HTERT RPE-1 (cell line): ENCODE measurements around the gene SLC17A2.
"Not testable (repeated sequence)": the region's sequence is repeated elsewhere in the genome, so short reads cannot be mapped to it uniquely, and the experiment has no call there.

Experiments used
- in situ Hi-C: fragments of 300-500 bp; cut with MboI; formaldehyde crosslinking; loops from 4 replicates; pipeline ENCODE4 v1.14.3; 2020; ENCODE audit warnings: low sequenced_read_pairs

The SLC17A2 gene

DNA sequence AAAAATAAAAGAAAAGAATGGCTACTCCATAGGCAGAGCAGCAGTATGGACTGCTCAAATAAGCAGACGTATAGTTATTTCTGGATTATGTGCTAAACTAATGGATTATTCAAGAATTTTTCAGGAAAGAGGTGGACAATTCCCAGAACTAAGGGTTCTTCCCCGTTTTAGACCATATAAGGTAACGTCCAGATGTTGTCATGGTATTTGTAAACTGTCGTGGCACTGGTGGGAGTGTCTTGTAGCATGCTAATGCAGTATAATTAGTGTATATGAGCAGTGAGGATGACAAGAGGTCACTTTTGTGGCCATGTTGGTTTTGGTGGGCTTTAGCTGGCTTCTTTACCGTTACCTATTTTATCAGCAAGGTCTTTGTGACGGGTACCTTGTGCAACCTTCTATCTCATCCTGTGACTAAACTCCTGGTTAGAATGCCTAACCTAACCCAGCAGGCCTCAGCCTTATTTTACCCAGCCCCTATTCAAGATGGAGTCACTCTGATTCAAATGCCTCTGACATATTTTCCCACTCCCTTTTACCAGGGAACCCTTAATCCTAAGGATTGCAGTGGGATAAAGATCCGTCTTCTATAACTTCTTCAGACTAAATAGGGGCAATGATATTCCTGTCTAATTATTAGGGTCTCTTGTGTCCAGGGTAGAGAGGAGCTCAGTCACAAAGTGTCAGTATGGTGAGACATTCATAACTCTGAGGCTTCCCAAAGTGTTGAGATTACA lies 21.0 kb upstream of the SLC17A2 start:
- in situ Hi-C loops: no loop called here

DNA sequence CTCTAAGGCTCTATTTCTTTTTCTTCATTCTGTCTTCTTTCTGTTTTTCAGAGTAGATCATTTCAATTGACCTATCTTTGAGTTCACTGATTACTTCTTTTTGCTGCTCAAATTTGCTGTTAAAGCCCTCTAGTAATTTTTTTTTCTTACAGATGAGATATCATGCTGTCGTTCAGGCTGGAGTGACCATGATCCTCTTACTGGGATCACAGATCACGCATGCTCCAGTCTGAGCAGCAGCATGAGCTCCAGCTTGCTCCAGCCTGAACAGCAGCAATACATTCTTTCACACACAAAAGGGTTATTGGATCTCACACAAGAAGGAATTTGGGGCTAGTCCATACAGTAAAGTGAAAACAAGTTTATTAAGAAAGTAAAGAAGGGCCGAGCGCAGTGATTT lies 19.8 kb upstream of the SLC17A2 start:
- in situ Hi-C loops: no loop called here

GRCh38 chr6:25949695-25950094 lies 19.2 kb upstream of the SLC17A2 start:
- in situ Hi-C loops: no loop called here

- in situ Hi-C loops: not testable (repeated sequence)
Observed at GRCh38 chr6:25947492-25947891, 17.0 kb upstream of the SLC17A2 start.

DNA sequence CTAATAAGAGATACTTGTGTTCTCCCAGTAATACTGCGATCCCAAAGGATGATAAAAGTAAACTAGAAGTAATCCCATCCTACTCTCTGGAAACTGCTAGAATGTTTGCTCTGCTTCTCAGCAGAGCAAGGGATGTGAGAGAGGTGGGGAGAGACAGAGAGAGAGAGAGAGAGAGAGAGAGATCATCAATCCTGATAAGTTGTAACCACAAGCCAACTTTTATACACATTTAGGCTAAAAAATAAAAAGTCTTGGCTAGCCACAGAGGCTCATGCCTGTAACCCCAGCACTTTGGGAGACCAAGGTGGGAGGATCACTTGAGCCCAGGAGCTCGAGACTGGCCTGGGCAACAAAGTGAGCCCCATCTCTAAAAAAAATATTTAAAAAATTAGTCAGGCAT lies 16.1 kb upstream of the SLC17A2 start:
- in situ Hi-C loops: no loop called here

DNA sequence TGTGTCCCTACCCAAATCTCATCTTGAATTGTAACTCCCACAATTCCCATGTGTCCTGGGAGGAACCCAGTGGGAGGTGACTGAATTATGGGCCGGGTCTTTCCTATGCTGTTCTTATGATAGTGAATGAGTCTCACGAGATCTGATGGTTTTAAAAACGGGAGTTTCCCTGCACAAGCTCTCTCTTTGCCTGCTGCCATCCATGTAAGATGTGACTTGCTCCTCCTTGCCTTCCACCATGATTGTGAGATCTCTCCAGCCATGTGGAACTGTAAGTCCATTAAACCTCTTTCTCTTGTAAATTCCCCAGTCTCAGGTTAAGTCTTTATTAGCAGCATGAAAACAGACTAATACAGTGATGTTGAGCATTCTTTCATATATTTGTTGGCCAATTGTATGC lies 15.2 kb upstream of the SLC17A2 start:
- in situ Hi-C loops: not testable (repeated sequence)

DNA sequence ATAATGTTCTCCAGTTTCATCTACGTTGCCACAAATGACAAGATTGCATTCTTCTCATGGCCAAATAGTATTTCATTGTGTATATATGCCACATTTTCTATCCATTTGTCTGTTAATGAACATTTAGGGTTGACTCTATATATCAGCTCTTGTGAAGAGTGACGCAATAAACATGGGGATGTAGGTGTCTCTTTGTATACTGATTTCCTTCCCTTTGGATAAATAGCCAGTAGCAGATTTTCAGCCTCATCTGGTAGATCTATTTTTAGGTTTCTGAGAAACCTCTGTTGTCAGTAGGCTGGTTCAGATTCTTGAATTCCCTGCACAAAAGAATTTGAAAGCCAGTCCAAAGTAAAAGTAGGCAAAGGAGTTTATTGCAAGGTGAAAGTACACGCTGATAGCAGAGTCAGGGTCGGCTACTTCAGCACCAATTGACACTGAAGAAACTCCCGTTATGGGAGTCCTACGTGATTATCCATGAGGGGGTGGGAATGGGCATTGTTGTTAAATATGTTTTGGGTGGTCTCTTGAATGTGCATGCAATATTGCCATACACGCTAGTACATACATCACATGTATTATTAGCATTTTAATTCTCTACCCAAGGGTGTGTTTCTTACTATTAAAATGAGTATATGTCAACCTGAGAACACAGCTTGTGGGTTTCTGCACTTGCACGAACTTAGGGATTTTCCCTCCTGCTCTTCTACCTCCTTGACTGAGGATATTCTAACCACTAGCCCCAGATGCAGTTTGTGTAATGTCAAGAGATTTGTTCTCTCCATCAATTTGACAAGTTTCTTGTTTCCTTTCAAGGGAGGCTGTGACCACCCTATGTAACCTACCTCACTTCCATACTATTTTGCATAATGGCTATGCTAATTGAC lies 14.4 kb upstream of the SLC17A2 start:
- in situ Hi-C loops: no loop called here

GRCh38 chr6:25943887-25944286 lies 13.4 kb upstream of the SLC17A2 start:
- in situ Hi-C loops: no loop called here

DNA sequence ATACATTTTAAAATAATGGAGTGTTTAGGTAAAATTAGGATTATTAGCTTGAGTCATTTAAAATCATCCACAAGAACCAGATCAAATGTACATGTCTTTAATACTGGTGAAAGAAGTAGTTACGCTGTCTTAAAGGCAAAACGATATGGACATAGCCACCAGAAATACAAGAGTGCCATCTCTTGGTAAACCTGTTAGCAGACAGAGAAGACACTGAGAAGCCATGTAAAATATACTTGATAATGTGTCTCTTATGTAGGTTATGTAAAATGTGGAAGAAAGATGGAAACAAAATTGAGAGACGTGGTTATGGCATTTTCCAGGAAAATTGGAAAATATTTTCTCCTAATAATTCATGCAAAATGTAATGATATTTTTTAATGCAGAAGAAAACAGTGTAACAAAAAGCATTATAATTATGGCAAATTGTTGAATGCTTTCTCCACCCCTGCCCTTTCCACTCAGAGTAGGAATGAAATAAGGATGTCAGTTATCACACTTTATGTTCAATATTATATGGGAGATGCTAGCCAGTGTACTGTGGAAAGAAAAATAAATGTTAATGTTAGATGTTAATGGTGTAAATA lies 12.2 kb upstream of the SLC17A2 start:
- in situ Hi-C loops: no loop called here

DNA sequence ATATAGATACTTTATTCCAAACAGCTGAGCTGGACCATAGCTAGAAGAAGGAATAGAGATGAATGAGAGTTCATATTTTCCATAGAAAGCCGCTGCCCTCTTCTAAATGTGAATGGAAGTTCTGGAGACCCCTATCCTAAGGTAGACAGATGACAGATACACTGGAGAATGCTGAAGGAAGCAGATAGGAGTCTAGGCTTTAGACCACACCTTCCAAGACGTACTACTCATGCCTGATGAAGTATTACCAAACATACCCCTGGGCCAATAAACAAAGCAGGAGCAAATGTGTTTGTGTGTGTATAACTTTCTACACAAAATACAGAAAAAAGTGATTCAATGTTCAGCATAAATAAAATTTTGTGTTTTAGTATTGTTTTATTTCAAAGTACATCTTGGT lies 9.1 kb upstream of the SLC17A2 start:
- in situ Hi-C loops: no loop called here

DNA sequence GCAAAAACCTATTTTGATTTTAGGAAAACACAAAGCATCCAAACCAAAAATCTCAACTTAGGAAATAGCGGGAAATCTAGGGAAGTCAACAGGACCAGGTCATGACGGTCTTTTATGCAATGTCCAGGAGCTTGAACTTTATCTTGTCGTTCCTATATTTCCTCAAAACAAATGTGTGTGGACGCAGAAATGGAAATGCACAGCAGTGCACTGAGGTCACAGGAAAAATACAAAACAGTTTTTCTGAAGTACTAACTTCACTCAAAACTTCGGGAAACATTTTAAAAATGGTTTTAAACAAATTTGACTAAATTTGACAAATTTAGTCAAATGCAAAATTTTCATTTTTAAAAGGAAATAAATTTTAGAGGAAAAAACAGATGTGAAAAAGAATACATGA lies 5.5 kb upstream of the SLC17A2 start:
- in situ Hi-C loops: no loop called here

GRCh38 chr6:25934735-25935313 lies 4.3 kb upstream of the SLC17A2 start:
- in situ Hi-C loops: no loop called here

- in situ Hi-C loops: no loop called here
Observed at GRCh38 chr6:25934156-25934555, 3.7 kb upstream of the SLC17A2 start.

DNA sequence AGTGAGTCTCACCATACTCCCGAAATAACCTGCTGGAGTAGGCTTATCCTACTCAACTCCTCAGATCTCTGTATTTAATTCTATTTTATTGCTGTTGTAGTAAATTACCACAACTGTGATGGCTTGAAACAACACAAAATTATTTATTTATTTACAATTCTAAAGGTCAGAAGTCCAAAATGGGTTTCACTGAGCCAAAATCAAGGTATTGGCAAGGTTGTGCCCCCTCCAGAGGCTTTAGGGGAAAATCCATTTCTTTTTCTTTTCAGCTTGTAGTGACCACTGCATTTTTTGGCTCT lies 869 bp upstream of the SLC17A2 start:
- in situ Hi-C loops: no loop called here

GRCh38 chr6:25929785-25930184 lies 706 bp downstream of the SLC17A2 start:
- in situ Hi-C loops: not testable (repeated sequence)

DNA sequence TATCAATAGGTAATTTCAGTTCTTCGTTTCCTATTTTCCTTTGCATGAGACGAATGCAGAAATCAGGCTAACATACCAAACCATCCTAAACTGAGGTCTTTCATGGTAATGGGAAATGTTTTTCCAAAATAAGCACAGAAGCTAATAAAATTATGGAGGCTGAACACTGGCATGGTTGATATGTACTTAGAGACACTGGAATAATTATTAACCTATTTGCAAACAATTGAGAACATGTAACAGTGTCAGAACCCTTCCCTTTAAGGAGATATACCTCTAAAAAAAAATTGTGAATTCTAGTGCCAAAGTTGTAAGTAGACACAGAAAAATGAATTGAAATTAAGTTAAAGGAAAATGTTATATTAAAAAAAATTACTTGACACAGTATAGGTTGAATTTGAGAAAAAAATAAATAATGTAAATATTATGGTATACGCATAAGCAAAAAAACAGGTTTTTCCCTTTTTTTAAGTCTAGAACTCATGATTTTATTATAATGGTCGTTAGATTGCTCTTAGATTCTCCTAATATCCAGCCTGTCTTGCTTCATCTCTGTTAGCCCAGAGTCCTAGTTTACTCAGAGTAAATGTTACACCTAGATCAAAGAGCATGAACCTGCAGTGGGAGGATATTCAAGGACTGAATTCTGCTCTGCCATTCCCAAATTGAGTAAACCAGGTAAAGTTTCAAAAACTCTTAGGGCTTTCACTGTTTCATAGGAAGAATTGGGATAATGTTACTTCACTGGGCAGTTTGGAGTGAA lies 1.7 kb downstream of the SLC17A2 start:
- in situ Hi-C loops: no loop called here

- in situ Hi-C loops: no loop called here
Observed at GRCh38 chr6:25927756-25928216, 2.7 kb downstream of the SLC17A2 start.

GRCh38 chr6:25927178-25927577 lies 3.3 kb downstream of the SLC17A2 start:
- in situ Hi-C loops: no loop called here

DNA sequence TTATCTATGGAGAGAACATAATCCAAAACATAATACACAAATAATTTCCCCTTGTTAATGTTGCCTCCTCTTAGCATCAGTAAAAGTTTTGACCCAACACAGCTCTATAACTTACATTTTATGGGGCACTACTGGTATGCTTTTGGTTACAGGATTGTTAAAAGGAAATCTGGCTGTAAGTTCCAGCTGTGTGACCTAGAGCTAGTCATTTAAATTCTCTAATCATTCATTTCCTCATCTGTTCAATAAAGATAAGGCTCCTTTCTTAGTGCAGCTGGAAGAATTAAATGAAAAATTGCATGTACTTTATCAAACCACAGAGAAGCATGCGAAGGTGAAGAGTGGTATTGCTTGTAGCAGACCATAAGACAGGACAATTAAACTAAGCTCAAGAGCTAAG lies 4.6 kb downstream of the SLC17A2 start:
- in situ Hi-C loops: no loop called here

- in situ Hi-C loops: no loop called here
Observed at GRCh38 chr6:25922301-25922700, 8.2 kb downstream of the SLC17A2 start.
